SK-N-SH (cell line): ENCODE data around the gene FAM20A. TPM values are rescaled to one million over a fixed set of nuclear protein-coding genes. Genes with fewer than 3 reads are reported as not detected.

Experiments
- CTCF ChIA-PET: fragments of 300-600, 350-600 bp; formaldehyde crosslinking; extraction: SDS; loops from one replicate; lab custom pipeline; 2021; lab: Yijun Ruan, JAX
- POLR2A ChIA-PET: fragments of 350-600 bp; sonication (Branson Sonifier 250); formaldehyde crosslinking; extraction: SDS; loops from one replicate; lab custom pipeline; 2020; ENCODE audit warnings: antibody characterized with exemption, inconsistent platforms; lab: Yijun Ruan, JAX
- DNase-seq: peaks from one replicate; pipeline ENCODE4 v3.0.0; 2012
- H2AFZ ChIP-seq: fragments of 200-600 bp; sonication (generic); 2 replicates; pipeline ENCODE4 v1.8.1; 2016; ENCODE audit warnings: antibody characterized with exemption, mild to moderate bottlenecking, low read depth
- H3F3A ChIP-seq: fragments of 200-600 bp; sonication (generic); replicated peaks from 2 replicates; pipeline ENCODE3; 2016; ENCODE audit warnings: antibody characterized with exemption, mild to moderate bottlenecking; ENCODE audit not compliant: insufficient read depth
- H3K27ac ChIP-seq, 2 experiments: fragments of 200-500 bp in 1 of 2; fragments of 200-600 bp in 1 of 2; sonication (Bioruptor generic) in 1 of 2; sonication (generic), shearing (Covaris generic) in 1 of 2; 2 replicates each; pipeline versions ENCODE4 v1.5.1 to v1.6.1; 2014 to 2016; ENCODE audit warnings: low read depth in 2 of 2, inconsistent platforms in 1 of 2, low read length in 1 of 2, mild to moderate bottlenecking in 1 of 2, mixed read lengths in 1 of 2
- H3K27me3 ChIP-seq: fragments of 200-600 bp; sonication (generic), shearing (Covaris generic); 2 replicates; pipeline ENCODE4 v1.6.1; 2016; ENCODE audit warnings: mixed run types; ENCODE audit not compliant: insufficient read depth
- H3K36me3 ChIP-seq, 2 experiments: fragments of 200-500 bp in 1 of 2; fragments of 200-600 bp in 1 of 2; sonication (Bioruptor generic) in 1 of 2; sonication (generic) in 1 of 2; replicated peaks in 1 of 2; 2 replicates each; pipeline versions ENCODE3 to v1.5.1; 2014 to 2016; ENCODE audit warnings: low read length in 1 of 2, mild to moderate bottlenecking in 1 of 2; ENCODE audit not compliant: insufficient read depth in 2 of 2, control insufficient read depth in 1 of 2
- H3K4me1 ChIP-seq, 2 experiments: fragments of 200-500 bp in 1 of 2; fragments of 200-600 bp in 1 of 2; sonication (Bioruptor generic) in 1 of 2; sonication (generic), shearing (Covaris generic) in 1 of 2; 2 replicates each; pipeline versions ENCODE4 v1.5.1 to v1.6.1; 2014 to 2016; ENCODE audit warnings: low read depth in 1 of 2, low read length in 1 of 2, mixed run types in 1 of 2; ENCODE audit not compliant: insufficient read depth in 2 of 2, control insufficient read depth in 1 of 2
- H3K4me2 ChIP-seq: fragments of 200-600 bp; sonication (generic), shearing (Covaris generic); 2 replicates; pipeline ENCODE4 v1.6.1; 2017; ENCODE audit warnings: mixed run types
- H3K4me3 ChIP-seq, 2 experiments: fragments of 200-500 bp in 1 of 2; fragments of 200-600 bp in 1 of 2; sonication (Bioruptor generic) in 1 of 2; sonication (generic), shearing (Covaris generic) in 1 of 2; 2 replicates each; pipeline versions ENCODE4 v1.5.1 to v1.8.1; 2014 to 2016; ENCODE audit warnings: low read depth in 2 of 2, inconsistent platforms in 1 of 2, low read length in 1 of 2, mild to moderate bottlenecking in 1 of 2, mixed read lengths in 1 of 2, moderate library complexity in 1 of 2
- H3K79me2 ChIP-seq: fragments of 200-600 bp; sonication (generic); 2 replicates; pipeline ENCODE4 v1.8.1; 2017; ENCODE audit warnings: mild to moderate bottlenecking; ENCODE audit not compliant: insufficient read depth
- H3K9ac ChIP-seq: fragments of 200-600 bp; sonication (generic); 2 replicates; pipeline ENCODE4 v1.6.1; 2017; ENCODE audit warnings: mixed run types
- H3K9me2 ChIP-seq: fragments of 200-600 bp; sonication (generic); 2 replicates; pipeline ENCODE4 v1.6.1; 2017; ENCODE audit warnings: mixed run types
- H3K9me3 ChIP-seq: fragments of 200-600 bp; sonication (generic); 2 replicates; pipeline ENCODE4 v1.6.1; 2017; ENCODE audit warnings: mixed run types, mild to moderate bottlenecking, moderate library complexity
- H4K20me1 ChIP-seq: fragments of 200-600 bp; sonication (generic); 2 replicates; pipeline ENCODE4 v1.6.1; 2017; ENCODE audit warnings: mild to moderate bottlenecking, mixed run types; ENCODE audit not compliant: insufficient read depth
- CHD2 ChIP-seq: fragments of 150-350 bp; IDR thresholded peaks from 2 replicates; pipeline ENCODE4 v1.6.1; 2018; ENCODE audit warnings: low read length; ENCODE audit not compliant: partially characterized antibody
- EP300 ChIP-seq, 2 experiments: IDR thresholded peaks; 2 replicates each; pipeline versions ENCODE4 v1.4.0 to v1.6.1; 2012; ENCODE audit warnings: borderline replicate concordance in 1 of 2, low read depth in 1 of 2, low read length in 1 of 2
- FOSL2 ChIP-seq: IDR thresholded peaks from 2 replicates; pipeline ENCODE4 v1.4.0; 2012; ENCODE audit warnings: low read depth, mild to moderate bottlenecking, moderate library complexity, borderline replicate concordance
- GABPA ChIP-seq: IDR thresholded peaks from 2 replicates; pipeline ENCODE4 v1.4.0; 2012; ENCODE audit warnings: low read depth, mild to moderate bottlenecking
- IRF3 ChIP-seq: fragments of 150-350 bp; IDR thresholded peaks from 2 replicates; pipeline ENCODE4 v1.6.1; 2016; ENCODE audit warnings: mild to moderate bottlenecking, low read depth, low read length
- MEF2A ChIP-seq: IDR thresholded peaks from 2 replicates; pipeline ENCODE4 v1.4.0; 2012; ENCODE audit warnings: low read depth, borderline replicate concordance
- MXI1 ChIP-seq: IDR thresholded peaks from 2 replicates; pipeline ENCODE4 v1.6.1; 2012; ENCODE audit warnings: mild to moderate bottlenecking, low read depth, low read length, improper control_type of control experiment
- NFIC ChIP-seq: IDR thresholded peaks from 2 replicates; pipeline ENCODE4 v1.4.0; 2012; ENCODE audit warnings: borderline replicate concordance
- PBX3 ChIP-seq: IDR thresholded peaks from 2 replicates; pipeline ENCODE4; 2012
- SMC3 ChIP-seq: IDR thresholded peaks from 2 replicates; pipeline ENCODE4 v1.6.1; 2012; ENCODE audit warnings: low read depth, low read length, improper control_type of control experiment
- TAF1 ChIP-seq: IDR thresholded peaks from 2 replicates; pipeline ENCODE4 v1.6.1; 2012; ENCODE audit warnings: low read depth, mild to moderate bottlenecking, low read length, moderate library complexity, borderline replicate concordance
- USF2 ChIP-seq: fragments of 150-350 bp; IDR thresholded peaks from 2 replicates; pipeline ENCODE4 v1.6.1; 2017; ENCODE audit warnings: antibody characterized with exemption, low read length, low read depth, borderline replicate concordance
- WGBS: methylation state at CpG from one replicate; pipeline ENCODE4 v1.1.6; 2017; ENCODE audit warnings: low lambda C conversion rate; 5-methylcytosine and 5-hydroxymethylcytosine counted together
- polyA plus RNA-seq, 3 experiments: library from polyadenylated mRNA; depleted of rRNA; stranded (reverse); fragments of >200 nt; gene quantifications; 2 replicates each; pipeline ENCODE4 v1.2.3, GENCODE V29; 2012

The FAM20A gene
- polyA plus RNA-seq, 1 of the 3 experiments (the other 2 are of a cell fraction): not detected

- TF ChIP-seq MXI1 (no peak), GABPA (no peak)
Observed at GRCh38 chr17:68612923-68613292, 11.7 kb upstream of the FAM20A start (continued).

GRCh38 chr17:68612209-68612922 lies 11.2 kb upstream of the FAM20A start:
- no peak overlapping the region for H3K4me2 ChIP-seq
- no peak for DNase-seq
- no peak overlapping the region for H3K27ac ChIP-seq
- no peaks in the 10 kb centered on the region for H4K20me1 ChIP-seq
- H3K4me3 ChIP-seq: no peak overlapping the region
- H3K27me3 ChIP-seq: no peaks in the 10 kb centered on the region
- H2AFZ ChIP-seq: no peak overlapping the region
- no peaks in the 10 kb centered on the region for H3F3A ChIP-seq
- POLR2A ChIA-PET: no interaction called here
- peaks cover 15% of the 10 kb centered on the region for H3K9me3 ChIP-seq
- no peak overlapping the region for H3K9ac ChIP-seq
- 9% methylated on average over 3 of the region's 3 CpGs for WGBS
- no peaks in the 10 kb centered on the region for H3K9me2 ChIP-seq
- H3K4me1 ChIP-seq: no peaks in the 10 kb centered on the region
- CTCF ChIA-PET: interaction anchor here (2.3 kb wide), 1 partner anchor 27 kb away, joined by 13 read pairs; no protein-coding TSS in a partner anchor
- H3K36me3 ChIP-seq: no peaks in the 10 kb centered on the region
- no peaks in the 10 kb centered on the region for H3K79me2 ChIP-seq
- no peak for TF ChIP-seq MEF2A
- no peak for TF ChIP-seq USF2
- TF ChIP-seq TAF1: no peak
- no peak for TF ChIP-seq IRF3
- TF ChIP-seq NFIC: no peak
- TF ChIP-seq EP300 (IDR thresholded peaks at IDR 0.05; ENCODE audit: borderline replicate concordance in 1 of 2, low read depth in 1 of 2, low read length in 1 of 2): no peak
- TF ChIP-seq FOSL2: no peak
- TF ChIP-seq PBX3: no peak
- TF ChIP-seq CHD2: no peak
- TF ChIP-seq SMC3: no peak
